Measurements from ENCODE around the gene RAB15.
"Not testable (repeated sequence)": the region's sequence is repeated elsewhere in the genome, so short reads cannot be mapped to it uniquely, and the experiment has no call there.

- not testable (repeated sequence) for TF ChIP-seq CTCF, POLR2A (IDR thresholded peaks at IDR 0.05)
Measured at GRCh38 chr14:64913477-64913876, 58.7 kb downstream of the RAB15 start.
